Thyroid gland (tissue), 4 donors: ENCODE measurements around the gene EVI5L. TPM values are rescaled to one million over a fixed set of nuclear protein-coding genes. Genes with fewer than 3 reads are reported as not detected.

Experiments
- DNase-seq, 2 donors: peaks; one replicate each; pipeline ENCODE4 v3.0.0-alpha.2; 2019
- H3K27ac ChIP-seq, 3 donors: fragments of 200-600 bp; sonication (generic); 1 replicate in 2 of 3; 2 replicates in 1 of 3; pipeline ENCODE4 v1.5.1; 2016 to 2019; ENCODE audit warnings: mild to moderate bottlenecking in 1 of 3, moderate library complexity in 1 of 3
- H3K27me3 ChIP-seq: fragments of 200-600 bp; sonication (generic); one replicate; pipeline ENCODE4 v1.5.1; 2019
- H3K36me3 ChIP-seq, 2 donors: fragments of 200-600 bp; sonication (generic); one replicate each; pipeline ENCODE4 v1.5.1; 2016 to 2019
- H3K4me1 ChIP-seq, 2 donors: fragments of 200-600 bp; sonication (generic); one replicate each; pipeline ENCODE4 v1.5.1; 2017 to 2019
- H3K4me3 ChIP-seq, 3 donors: fragments of 200-600 bp; sonication (generic); replicated peaks in 1 of 3; 1 replicate in 2 of 3; 2 replicates in 1 of 3; pipeline ENCODE4 v1.5.1; 2016; ENCODE audit warnings: mild to moderate bottlenecking in 1 of 3
- H3K9me3 ChIP-seq: fragments of 200-600 bp; sonication (generic); one replicate; pipeline ENCODE4 v1.5.1; 2017
- CTCF ChIP-seq, 6 experiments: fragments of 200-600 bp in 3 of 6; fragments of 450-650 bp in 3 of 6; sonication (generic) in 3 of 6; IDR thresholded peaks; one replicate each; pipeline ENCODE4 v1.5.1; 2016 to 2019; ENCODE audit warnings: antibody characterized with exemption in 6 of 6, mild to moderate bottlenecking in 2 of 6, inconsistent platforms in 1 of 6, moderate library complexity in 1 of 6
- POLR2A ChIP-seq, 2 donors: fragments of 450-650 bp; IDR thresholded peaks; one replicate each; pipeline ENCODE4 v1.6.1; 2017; ENCODE audit warnings: antibody characterized with exemption in 2 of 2, mild to moderate bottlenecking in 2 of 2, moderate library complexity in 1 of 2
- WGBS, 2 donors: methylation state at CpG; one replicate each; pipeline ENCODE4 v1.1.5; 2017; 5-methylcytosine and 5-hydroxymethylcytosine counted together
- intact Hi-C: fragments of 100-400 bp; cut with DNase I; formaldehyde crosslinking; loops from one replicate; pipeline ENCODE4 v1.15.1; 2023
- total RNA-seq, 4 donors: library from RNA; depleted of rRNA; stranded (reverse); fragments of >200 nt; gene quantifications; one replicate each; pipeline ENCODE4 v1.2.3, GENCODE V29; 2016

EVI5L gene
- total RNA-seq, 4 donors from 2014 or later = 9.8 to 29.3 (median 21.8) TPM

GRCh38 chr19:7860714-7861618 is 30.9 kb downstream of the EVI5L start:
- WGBS, 2 donors = 83 to 84% methylated on average over 12 to 13 of the region's 14 CpGs
- no peaks in the 10 kb centered on the region for H3K9me3 ChIP-seq
- DNase-seq = no peak
- H3K4me3 ChIP-seq = no peak overlapping the region
- intact Hi-C loops = no loop called here
- no peaks in the 10 kb centered on the region for H3K27me3 ChIP-seq
- H3K27ac ChIP-seq = no peak overlapping the region
- no peaks in the 10 kb centered on the region for H3K36me3 ChIP-seq
- H3K4me1 ChIP-seq = peaks cover 7 to 8% of the 10 kb centered on the region in 2 donors
- TF ChIP-seq CTCF (IDR thresholded peaks at IDR 0.05) = no peak
- no peak for TF ChIP-seq POLR2A (IDR thresholded peaks at IDR 0.05)

DNA sequence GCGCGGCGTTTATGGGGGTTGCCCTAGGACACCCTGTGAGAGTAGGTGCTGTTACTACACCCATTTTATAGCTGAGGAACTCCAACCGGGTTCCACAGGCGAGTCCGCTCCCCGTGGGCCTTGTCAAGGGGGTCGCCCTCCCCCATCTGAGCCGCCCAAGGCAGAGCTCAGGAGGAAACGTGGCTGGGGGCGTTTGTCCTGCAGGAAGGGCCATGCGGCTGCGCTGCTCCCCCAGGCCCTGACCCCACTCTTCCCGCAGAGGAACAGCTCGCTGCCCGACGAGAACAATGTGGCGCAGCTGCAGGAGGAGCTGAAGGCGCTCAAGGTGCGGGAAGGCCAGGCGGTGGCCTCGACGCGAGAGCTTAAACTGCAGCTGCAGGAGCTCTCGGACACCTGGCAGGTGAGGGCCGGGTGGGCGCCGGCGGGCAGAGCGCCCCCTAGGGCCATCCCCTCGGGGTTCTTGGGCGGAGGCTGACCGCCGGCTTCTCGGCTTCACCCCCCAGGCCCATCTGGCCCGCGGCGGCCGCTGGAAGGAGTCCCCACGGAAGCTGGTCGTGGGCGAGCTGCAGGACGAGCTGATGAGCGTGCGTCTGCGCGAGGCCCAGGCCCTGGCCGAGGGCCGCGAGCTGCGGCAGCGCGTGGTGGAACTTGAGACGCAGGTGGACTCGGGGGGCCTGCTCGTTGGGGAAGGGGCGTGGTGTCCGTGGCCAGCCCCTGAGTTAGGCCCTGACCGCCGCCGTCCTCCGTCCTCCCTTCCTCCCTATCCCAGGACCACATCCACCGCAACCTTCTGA is 31.8 kb downstream of the EVI5L start:
- TF ChIP-seq CTCF (IDR thresholded peaks at IDR 0.05) (no peak), POLR2A (IDR thresholded peaks at IDR 0.05) (no peak)

GRCh38 chr19:7862413-7862951 is 32.5 kb downstream of the EVI5L start:
- DNase-seq = peak; percentile 48 to 64
- TF ChIP-seq CTCF (IDR thresholded peaks at IDR 0.05) (no peak), POLR2A (IDR thresholded peaks at IDR 0.05) (no peak)

More for the DNA sequence above, 31.8 kb downstream of the EVI5L start:
- H3K4me1 ChIP-seq = peaks cover 7 to 8% of the 10 kb centered on the region in 2 donors
- H3K9me3 ChIP-seq = no peaks in the 10 kb centered on the region
- DNase-seq = no peak
- 47 to 68% methylated on average over 8 to 33 of the region's 63 CpGs for whole genome bisulfite sequencing, 2 donors
- H3K27me3 ChIP-seq = no peaks in the 10 kb centered on the region
- no peaks in the 10 kb centered on the region for H3K36me3 ChIP-seq
- H3K27ac ChIP-seq = no peak overlapping the region
- H3K4me3 ChIP-seq = no peak overlapping the region
- intact Hi-C loops = no loop called here

DNA sequence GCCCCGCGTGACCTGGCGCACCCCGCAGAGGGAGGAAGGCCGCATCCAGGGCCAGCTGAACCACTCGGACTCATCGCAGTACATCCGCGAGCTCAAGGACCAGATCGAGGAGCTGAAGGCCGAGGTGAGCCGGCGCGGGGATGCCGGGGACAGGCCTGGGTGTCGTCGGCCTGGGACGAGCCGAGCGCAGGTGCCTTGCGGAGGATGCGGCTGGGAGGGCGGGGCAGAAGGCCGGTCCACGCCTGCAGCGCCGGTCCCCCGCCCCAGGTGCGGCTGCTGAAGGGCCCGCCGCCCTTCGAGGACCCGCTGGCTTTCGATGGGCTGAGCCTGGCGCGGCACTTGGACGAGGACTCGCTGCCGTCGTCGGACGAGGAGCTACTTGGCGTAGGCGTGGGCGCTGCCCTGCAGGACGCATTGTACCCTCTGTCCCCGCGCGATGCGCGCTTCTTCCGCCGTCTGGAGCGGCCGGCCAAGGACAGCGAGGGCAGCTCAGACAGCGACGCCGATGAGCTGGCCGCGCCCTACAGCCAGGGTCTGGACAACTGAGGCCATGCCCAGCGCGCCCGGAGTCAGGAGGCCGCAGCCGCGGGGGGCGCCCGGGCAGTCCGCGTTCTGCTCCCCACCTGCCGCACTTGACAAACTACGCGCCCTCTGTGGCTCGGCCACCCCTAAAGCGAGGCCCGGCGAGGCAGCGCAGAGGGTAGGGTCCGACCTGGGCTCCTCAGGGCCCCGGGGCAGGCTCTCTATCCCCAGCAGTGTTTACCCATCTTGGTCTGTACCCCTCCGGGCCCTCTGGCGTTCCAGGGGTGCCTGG is 33.3 kb downstream of the EVI5L start:
- Histone ChIP-seq H3K9me3 (no peaks in the 10 kb centered on the region), H3K27ac (no peak overlapping the region), H3K27me3 (no peaks in the 10 kb centered on the region), H3K4me3 (no peak overlapping the region), H3K4me1 (peaks cover 8 to 9% of the 10 kb centered on the region in 2 donors), H3K36me3 (no peaks in the 10 kb centered on the region)
- 74% methylated on average over 58 of the region's 83 CpGs; no CpG with 5 or more reads in 1 of the 2 donors for WGBS, 2 donors
- peak in 1 of 2 donors; percentile 26 for DNase-seq
- TF ChIP-seq CTCF (IDR thresholded peaks at IDR 0.05) (no peak), POLR2A (IDR thresholded peaks at IDR 0.05) (no peak)
- intact Hi-C loops = no loop called here

More at GRCh38 chr19:7862413-7862951, 32.5 kb downstream of the EVI5L start:
- Histone ChIP-seq H3K27ac (no peak overlapping the region), H3K4me1 (peaks cover 7 to 8% of the 10 kb centered on the region in 2 donors), H3K27me3 (no peaks in the 10 kb centered on the region), H3K4me3 (peak overlapping the region in 1 of 3 donors; percentile 4), H3K9me3 (no peaks in the 10 kb centered on the region), H3K36me3 (no peaks in the 10 kb centered on the region)
- WGBS, 2 donors = 10 to 33% methylated on average over 6 to 7 of the region's 67 CpGs
- intact Hi-C loops = no loop called here
